Fibroblast of lung (primary cell): ENCODE data around the gene KRTAP3-1. TPM values are rescaled to one million over a fixed set of nuclear protein-coding genes. Genes with fewer than 3 reads are reported as not detected.
A peak's percentile ranks its signal among the peaks of the same experiment; 100 is the strongest.
"Not testable (repeated sequence)": the region's sequence is repeated elsewhere in the genome, so short reads cannot be mapped to it uniquely, and the experiment has no call there.

Experiments used
- DNase-seq, 2 donors: peaks; one replicate each; pipeline versions ENCODE4 v3.0.0 to v3.0.0-alpha.2; 2010; ENCODE audit warnings: low read depth in 2 of 2
- H2AFZ ChIP-seq: 2 replicates; pipeline ENCODE4 v1.5.1; 2012; ENCODE audit warnings: low read length, control low read depth, inconsistent platforms
- H3K27ac ChIP-seq: 2 replicates; pipeline ENCODE4 v1.5.1; 2011; ENCODE audit warnings: low read length, control low read depth; ENCODE audit not compliant: insufficient read depth
- H3K27me3 ChIP-seq: 2 replicates; pipeline ENCODE4 v1.5.1; 2011; ENCODE audit warnings: mild to moderate bottlenecking, low read length; ENCODE audit not compliant: control insufficient read depth, insufficient read depth
- H3K36me3 ChIP-seq: 2 replicates; pipeline ENCODE4 v1.5.1; 2011; ENCODE audit warnings: low read length; ENCODE audit not compliant: control insufficient read depth, insufficient read depth
- H3K4me1 ChIP-seq: 2 replicates; pipeline ENCODE4 v1.5.1; 2011; ENCODE audit warnings: low read length; ENCODE audit not compliant: control insufficient read depth, insufficient read depth; ENCODE audit errors: extremely low read depth
- H3K4me2 ChIP-seq: 2 replicates; pipeline ENCODE4 v1.5.1; 2011; ENCODE audit warnings: low read length, control low read depth; ENCODE audit not compliant: insufficient read depth; ENCODE audit errors: extremely low read depth
- H3K4me3 ChIP-seq, 4 experiments: fragments of 200-600 bp in 1 of 4; sonication (generic) in 1 of 4; replicated peaks in 1 of 4; 2 replicates each; pipeline ENCODE4 v1.5.1; 2011 to 2016; ENCODE audit warnings: low read length in 4 of 4, low read depth in 3 of 4, mild to moderate bottlenecking in 3 of 4, control low read depth in 2 of 4, inconsistent platforms in 1 of 4, mixed read lengths in 1 of 4; ENCODE audit not compliant: insufficient read depth in 1 of 4; ENCODE audit errors: control extremely low read depth in 1 of 4
- H3K79me2 ChIP-seq: 2 replicates; pipeline ENCODE4 v1.5.1; 2012; ENCODE audit warnings: mild to moderate bottlenecking, low read length, inconsistent platforms; ENCODE audit not compliant: control insufficient read depth, insufficient read depth
- H3K9ac ChIP-seq: 2 replicates; pipeline ENCODE4 v1.5.1; 2011; ENCODE audit warnings: mild to moderate bottlenecking, low read length, control low read depth; ENCODE audit not compliant: insufficient read depth
- H3K9me3 ChIP-seq: 2 replicates; pipeline ENCODE4 v1.5.1; 2012; ENCODE audit warnings: low read depth, low read length; ENCODE audit not compliant: control insufficient read depth, insufficient read depth
- H4K20me1 ChIP-seq: 2 replicates; pipeline ENCODE4 v1.5.1; 2011; ENCODE audit warnings: low read length; ENCODE audit not compliant: control insufficient read depth, insufficient read depth; ENCODE audit errors: extremely low read depth
- CTCF ChIP-seq, 2 donors: IDR thresholded peaks in 1 of 2; conservative IDR thresholded peaks in 1 of 2; 1 replicate in 1 of 2; 2 replicates in 1 of 2; pipeline ENCODE4 v1.5.1; 2011 to 2012; ENCODE audit warnings: low read length in 2 of 2, control low read depth in 1 of 2, inconsistent platforms in 1 of 2, low read depth in 1 of 2, mild to moderate bottlenecking in 1 of 2
- EZH2 ChIP-seq: IDR thresholded peaks from 2 replicates; pipeline ENCODE4 v1.5.1; 2012; ENCODE audit warnings: low read length, control low read depth, mild to moderate bottlenecking; ENCODE audit errors: missing control alignments
- polyA plus RNA-seq, 2 donors: library from polyadenylated mRNA; depleted of rRNA in 1 of 2; stranded (reverse) in 1 of 2; unstranded in 1 of 2; fragments of >200 nt; gene quantifications; 2 replicates each; pipeline ENCODE4 v1.2.1, GENCODE V29; 2011 to 2012; ENCODE audit warnings: missing spikeins in 1 of 2
- total RNA-seq: library from RNA; depleted of rRNA; stranded (reverse); fragments of >200 nt; gene quantifications from 2 replicates; pipeline ENCODE4 v1.2.1, GENCODE V29; 2014

The KRTAP3-1 gene
- total and polyA plus RNA-seq, 2 donors (not counting 1 experiment from before 2014, with no cell fraction given): not detected

- Histone ChIP-seq H3K27ac (no peak overlapping the region), H3K27me3 (no peaks in the 10 kb centered on the region), H2AFZ (no peak overlapping the region), H3K9me3 (no peaks in the 10 kb centered on the region), H3K79me2 (no peaks in the 10 kb centered on the region), H3K9ac (no peak overlapping the region), H3K36me3 (no peaks in the 10 kb centered on the region), H4K20me1 (no peaks in the 10 kb centered on the region), H3K4me3 (no peak overlapping the region), H3K4me2 (no peak overlapping the region), H3K4me1 (no peaks in the 10 kb centered on the region)
- DNase-seq: no peak
- no peak for TF ChIP-seq CTCF (conservative IDR thresholded peaks at IDR 0.05 in 1 of 2, IDR thresholded peaks at IDR 0.05 in 1 of 2; ENCODE audit: low read depth in 1 of 2, low read length in 2 of 2)
- TF ChIP-seq EZH2: no peak
These were observed 5.0 kb downstream of the KRTAP3-1 start for GRCh38 chr17:41003926-41004325.

GRCh38 chr17:41002814-41003213 lies 6.1 kb downstream of the KRTAP3-1 start:
- Histone ChIP-seq H3K36me3 (no peaks in the 10 kb centered on the region), H2AFZ (no peak overlapping the region), H4K20me1 (no peaks in the 10 kb centered on the region), H3K9ac (no peak overlapping the region), H3K27ac (no peak overlapping the region), H3K27me3 (no peaks in the 10 kb centered on the region), H3K9me3 (no peaks in the 10 kb centered on the region), H3K79me2 (no peaks in the 10 kb centered on the region), H3K4me3 (no peak overlapping the region), H3K4me2 (no peak overlapping the region), H3K4me1 (no peaks in the 10 kb centered on the region)
- TF ChIP-seq EZH2 (no peak), CTCF (conservative IDR thresholded peaks at IDR 0.05 in 1 of 2, IDR thresholded peaks at IDR 0.05 in 1 of 2; ENCODE audit: low read depth in 1 of 2, low read length in 2 of 2) (no peak)
- peak in 1 of 2 donors; percentile 8 for DNase-seq

- Histone ChIP-seq H3K27me3 (no peaks in the 10 kb centered on the region), H2AFZ (no peak overlapping the region), H3K9ac (no peak overlapping the region), H3K4me2 (no peak overlapping the region), H3K79me2 (no peaks in the 10 kb centered on the region), H3K4me1 (no peaks in the 10 kb centered on the region), H3K27ac (no peak overlapping the region), H3K36me3 (no peaks in the 10 kb centered on the region), H3K4me3 (no peak overlapping the region), H3K9me3 (no peaks in the 10 kb centered on the region), H4K20me1 (no peaks in the 10 kb centered on the region)
- DNase-seq: no peak
- TF ChIP-seq CTCF (conservative IDR thresholded peaks at IDR 0.05 in 1 of 2, IDR thresholded peaks at IDR 0.05 in 1 of 2; ENCODE audit: low read depth in 1 of 2, low read length in 2 of 2) (no peak), EZH2 (no peak)
These were observed 7.1 kb downstream of the KRTAP3-1 start for GRCh38 chr17:41001795-41002194.

- H3K4me3 ChIP-seq, H3K9me3 ChIP-seq, H3K27ac ChIP-seq, H3K79me2 ChIP-seq, H3K27me3 ChIP-seq, H4K20me1 ChIP-seq, H3K9ac ChIP-seq, DNase-seq, H2AFZ ChIP-seq, H3K36me3 ChIP-seq, H3K4me2 ChIP-seq, H3K4me1 ChIP-seq: not testable (repeated sequence)
These were observed 9.4 kb downstream of the KRTAP3-1 start, which contains the start of gene KRTAP3-2 for GRCh38 chr17:40999563-40999962. KRTAP3-2 (minus strand) TSS chr17:40999906; CDS start chr17:40999853, 53 bp downstream.
